Fibroblast of skin of right biceps (primary cell): ENCODE measurements around the gene ZNF207.
"Not testable (repeated sequence)": the region's sequence is repeated elsewhere in the genome, so short reads cannot be mapped to it uniquely, and the experiment has no call there.

Experiments used
- DNase-seq: peaks from one replicate; pipeline ENCODE4 v3.0.0-alpha.2; 2013

Gene ZNF207

DNA sequence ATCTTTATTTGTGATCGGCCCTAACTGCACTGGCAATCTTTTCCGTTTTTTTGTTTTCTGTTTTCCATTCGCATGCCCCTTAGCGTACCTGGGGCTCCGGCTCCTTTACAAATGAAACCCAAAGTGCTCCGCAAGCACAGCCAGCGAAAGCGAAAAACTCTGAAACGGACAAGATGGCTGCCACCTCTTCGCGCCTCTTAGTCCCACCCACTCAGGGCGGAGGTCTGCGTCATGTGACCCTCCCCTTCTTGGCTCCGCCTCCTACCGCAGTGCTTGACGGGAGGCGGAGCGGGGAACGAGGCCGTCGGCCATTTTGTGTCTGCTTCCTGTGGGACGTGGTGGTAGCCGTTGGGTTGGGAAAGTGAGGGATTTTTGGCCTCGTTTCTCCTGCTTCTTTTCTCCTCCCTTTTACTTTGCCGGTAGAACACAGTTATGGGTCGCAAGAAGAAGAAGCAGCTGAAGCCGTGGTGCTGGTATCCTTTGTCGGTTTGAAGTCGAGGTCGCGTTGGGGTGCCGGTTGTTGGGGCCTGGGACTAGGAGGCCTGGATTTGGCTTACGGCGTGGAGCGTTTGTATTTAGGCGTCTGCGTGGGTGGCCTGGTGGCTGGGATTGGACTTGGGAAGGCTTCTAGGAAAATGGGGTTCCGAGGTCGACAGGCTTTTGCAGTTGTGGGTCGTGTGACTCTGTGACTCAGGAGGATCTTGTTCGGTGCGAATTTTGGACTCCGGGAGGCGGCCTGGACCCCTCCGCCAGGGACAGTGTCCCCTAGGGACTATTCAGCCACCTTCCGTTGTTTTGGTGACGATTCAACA is at the start of gene ZNF207:
Gene ZNF207, plus strand, starts transcription at position 304 of the 812 bp plus-strand sequence. Its CDS starts 129 bp downstream, at position 433.
- DNase-seq, result peak; percentile 96

DNA sequence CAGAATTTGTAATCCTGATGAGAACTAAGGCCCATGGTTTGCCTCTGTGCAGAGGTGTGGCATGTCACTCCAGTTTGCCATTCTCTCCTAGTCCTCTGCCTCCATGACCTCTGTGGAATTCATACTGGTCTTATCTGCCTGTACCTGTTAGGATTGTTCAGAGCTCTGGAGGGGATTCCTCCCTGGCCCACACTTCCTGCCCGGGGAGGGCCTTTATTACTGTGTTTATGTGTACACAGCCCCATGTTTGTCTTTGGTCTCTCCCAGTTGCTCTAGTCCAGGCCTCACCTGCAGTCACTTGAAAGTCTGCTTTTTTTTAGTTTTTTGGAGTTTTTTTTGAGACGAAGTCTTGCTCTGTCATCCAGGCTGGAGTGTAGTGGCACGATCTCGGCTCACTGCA is 47.9 kb upstream of the ZNF207 start:
- DNase-seq, result no peak

DNA sequence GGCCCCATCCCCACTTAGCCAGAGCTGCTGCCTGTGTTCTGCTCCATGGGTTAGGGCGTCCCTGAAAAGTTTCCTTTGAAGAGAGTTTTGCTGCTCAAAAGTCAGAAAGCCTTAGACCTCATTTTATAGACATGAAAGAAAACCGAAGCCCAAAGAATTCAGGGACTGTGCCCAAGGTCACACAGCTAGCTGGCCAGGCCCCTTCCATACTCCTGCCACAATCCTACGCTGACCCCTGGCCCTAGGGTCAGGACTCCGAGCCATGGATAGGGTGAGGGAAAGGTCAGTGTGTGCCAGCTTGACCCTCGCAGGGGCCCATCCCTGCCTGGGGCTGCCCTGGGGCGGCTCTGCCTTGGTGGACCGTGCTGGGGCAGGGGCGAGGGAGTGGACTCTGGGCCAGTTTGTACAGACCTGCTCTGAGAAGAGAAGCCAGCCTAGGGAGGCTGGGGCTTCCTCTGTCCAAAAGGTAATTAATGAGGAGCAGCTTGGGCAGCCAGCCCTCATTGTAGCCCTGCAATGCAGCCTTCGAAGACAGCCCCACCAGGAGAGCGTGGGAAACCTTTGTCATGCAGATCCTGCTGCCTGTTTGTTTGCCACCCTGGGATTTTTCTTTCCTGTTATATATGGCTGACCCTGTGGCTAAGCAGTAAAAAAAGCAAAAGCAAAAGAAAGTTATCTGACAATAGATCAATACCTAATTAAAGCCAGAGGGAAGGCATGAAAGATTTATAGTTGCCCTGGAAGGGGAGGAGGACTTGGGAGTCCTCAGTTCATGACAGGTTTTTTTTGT is 46.9 kb upstream of the ZNF207 start:
- no peak for DNase-seq

DNA sequence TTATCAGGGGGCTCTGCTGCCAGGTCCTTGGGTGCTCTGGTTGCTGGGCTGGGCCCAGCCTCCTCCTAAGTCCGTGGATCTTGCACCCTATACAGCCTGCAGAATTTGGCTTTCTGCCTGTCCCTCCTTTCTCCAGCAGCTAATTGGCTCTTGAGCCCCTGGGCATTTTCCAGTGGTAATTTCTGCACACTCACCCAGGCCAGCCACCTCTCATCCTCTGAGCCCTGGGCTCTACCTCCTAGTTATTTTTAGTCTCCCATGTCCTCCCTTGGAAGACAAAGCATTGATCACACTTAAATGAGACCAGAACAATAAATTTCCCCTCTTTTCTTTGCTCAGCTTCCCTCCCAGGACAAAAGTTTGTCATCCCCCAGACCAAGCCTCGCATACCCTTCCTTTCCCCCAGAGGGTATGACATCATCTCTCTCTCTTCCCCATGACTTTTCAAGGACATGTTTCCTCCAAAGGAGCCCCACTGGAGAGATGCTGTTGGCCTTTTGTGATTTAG is 46.1 kb upstream of the ZNF207 start:
- no peak for DNase-seq

DNA sequence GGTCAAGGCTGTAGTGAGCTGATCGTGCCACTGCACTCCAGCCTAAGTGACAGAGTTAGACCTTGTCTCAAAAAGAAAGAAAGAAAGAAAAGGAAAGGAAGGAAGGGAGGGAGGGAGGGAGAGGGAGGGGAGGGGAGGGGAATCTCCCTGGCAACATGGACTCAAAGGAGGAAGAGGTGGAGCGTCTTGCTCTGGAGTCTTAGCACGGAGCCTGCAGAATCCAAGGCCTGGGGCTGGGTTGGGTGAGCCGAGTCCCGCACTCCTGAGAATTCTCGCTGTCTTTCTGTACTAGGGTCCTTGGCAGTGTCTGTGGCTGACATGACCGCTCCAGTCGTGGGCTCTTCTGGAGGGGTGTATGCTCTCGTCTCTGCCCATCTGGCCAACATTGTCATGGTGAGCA is 44.9 kb upstream of the ZNF207 start:
- no peak for DNase-seq

DNA sequence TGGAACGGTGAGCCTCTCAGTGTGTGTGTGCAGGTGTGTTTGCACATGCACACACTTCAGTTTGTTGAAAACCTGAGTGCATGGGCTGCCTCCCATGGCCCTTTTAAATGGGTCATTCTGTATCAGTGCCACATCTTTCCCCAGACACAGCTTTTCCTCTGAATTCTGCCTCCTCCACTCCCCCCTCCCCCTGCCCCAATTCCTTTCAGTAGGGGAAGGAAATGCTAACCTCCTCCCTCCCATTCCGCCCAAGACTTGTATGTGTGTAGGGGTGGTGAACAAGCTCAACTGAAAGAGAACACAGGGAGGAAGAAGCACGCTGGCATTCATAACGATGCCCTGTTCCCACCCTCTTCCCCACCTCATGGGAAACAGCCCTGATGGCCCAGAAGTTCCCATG is 42.3 kb upstream of the ZNF207 start:
- no peak for DNase-seq

DNA sequence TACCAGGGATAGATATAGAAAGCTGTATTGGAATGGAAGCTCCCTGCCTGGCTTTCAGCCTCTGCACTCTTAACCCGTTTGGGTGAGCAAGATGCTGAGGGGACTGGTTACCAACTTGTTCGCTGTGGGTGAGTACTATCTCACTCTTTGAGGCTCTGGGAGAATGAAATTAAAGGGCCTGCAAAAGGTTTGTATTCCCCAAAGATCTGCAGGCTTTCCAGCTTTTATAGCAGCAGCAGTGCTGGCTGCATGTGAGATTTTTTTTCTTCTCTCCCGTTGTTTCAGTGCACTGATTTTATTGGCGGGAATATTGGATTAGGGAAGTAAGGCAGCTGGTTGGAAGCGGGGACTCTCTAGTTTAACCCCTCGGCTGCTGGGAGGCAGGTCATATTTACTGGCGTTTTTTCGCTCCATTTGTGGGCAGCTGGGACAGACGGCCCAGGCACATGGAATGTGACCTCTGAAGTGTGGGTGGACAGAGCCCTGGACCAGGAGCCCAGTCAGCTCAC is 38.9 kb upstream of the ZNF207 start:
- no peak for DNase-seq

DNA sequence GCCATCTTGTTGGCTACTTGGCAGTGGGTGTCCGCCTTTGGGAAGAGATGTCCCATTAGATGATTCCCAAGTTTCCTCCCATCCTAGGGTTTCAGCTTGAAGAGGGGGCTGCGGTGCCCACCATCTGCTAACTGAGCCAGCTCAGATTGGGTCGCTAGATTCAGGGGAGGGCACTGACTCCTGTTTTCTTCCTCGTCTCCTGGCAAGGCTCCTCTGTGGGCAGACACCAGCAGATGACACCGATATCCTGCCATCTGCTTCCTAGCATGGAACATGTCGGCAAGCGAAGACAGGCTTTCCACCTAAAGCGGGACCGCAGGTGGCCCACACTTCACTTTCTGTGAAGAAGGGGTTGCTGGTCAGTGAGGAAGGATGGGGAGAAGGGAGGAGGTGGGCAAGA is 35.3 kb upstream of the ZNF207 start:
- DNase-seq, result no peak

DNA sequence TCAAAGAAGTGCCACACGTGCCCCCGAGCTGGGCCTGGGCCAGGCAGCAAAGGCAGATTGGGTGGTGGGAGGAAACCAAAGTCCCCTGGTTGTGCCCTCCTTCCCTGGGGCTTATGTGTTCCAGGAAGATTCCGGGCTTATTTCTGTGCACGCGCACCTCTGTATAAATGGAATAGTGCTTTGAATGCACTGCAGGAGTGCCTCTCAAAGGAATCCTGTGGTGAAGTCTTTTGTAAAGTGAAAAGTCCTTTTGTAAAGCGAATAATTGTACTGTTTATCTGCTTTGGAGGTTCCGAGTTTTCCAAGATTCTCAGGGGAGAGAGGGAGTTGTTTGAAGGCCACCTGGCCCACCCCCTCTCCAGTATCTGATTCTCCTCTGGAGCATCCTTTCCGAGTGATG is 34.8 kb upstream of the ZNF207 start:
- DNase-seq, result no peak

DNA sequence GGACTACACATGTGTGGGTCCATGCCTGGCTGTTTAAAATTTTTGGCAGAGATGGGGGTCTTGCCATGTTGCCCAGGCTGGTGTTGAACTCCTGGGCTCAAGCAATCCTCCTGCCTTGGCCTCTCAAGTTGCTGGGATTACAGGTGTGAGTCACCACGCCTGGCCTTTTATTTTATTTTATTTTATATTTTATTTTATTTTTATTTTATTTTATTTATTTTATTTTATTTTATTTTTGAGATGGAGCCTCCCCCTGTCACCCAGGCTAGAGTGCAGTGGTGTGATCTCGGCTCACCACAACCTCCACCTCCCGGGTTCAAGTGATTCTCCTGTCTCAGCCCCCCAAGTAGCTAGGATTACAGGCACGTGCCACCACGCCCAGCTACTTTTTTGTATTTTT is 33.3 kb upstream of the ZNF207 start:
- DNase-seq, result not testable (repeated sequence)

DNA sequence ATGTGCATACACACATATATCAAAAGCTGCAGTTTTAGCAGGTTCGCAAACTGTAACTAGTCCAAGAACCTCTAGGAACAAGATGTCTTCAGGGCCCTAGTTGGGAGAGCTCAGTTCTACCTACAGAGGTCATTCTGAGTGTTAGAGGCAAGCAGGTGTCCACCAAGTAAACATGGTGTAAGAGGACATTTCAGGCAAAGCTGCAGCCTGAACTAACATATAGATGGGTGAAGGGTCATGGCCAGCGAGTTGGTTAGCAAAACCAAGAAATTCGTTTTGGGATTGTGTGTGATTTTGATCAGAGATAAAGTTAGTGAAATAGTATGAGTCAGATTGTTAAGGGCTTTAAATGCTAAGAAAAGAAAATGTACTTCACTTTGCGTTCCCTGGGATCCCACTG is 32.6 kb upstream of the ZNF207 start:
- no peak for DNase-seq

DNA sequence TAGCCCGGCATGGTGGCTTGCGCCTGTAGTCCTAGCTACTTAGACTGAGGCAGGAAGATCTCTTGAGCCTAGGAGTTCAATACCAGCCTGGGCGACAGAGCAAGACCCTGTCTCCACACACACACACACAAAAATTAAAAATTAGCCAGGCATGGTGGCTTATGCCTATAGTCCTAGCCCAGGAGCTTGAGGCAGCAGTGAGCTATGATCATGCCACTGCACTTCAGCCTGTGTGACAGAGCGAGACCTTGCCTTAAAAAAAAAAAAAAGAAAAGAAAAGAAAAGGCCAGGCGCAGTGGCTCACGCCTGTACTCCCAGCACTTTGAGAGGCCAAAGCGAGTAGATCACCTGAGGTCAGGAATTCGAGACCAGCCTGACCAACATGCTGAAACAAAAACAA is 31.9 kb upstream of the ZNF207 start:
- no peak for DNase-seq

DNA sequence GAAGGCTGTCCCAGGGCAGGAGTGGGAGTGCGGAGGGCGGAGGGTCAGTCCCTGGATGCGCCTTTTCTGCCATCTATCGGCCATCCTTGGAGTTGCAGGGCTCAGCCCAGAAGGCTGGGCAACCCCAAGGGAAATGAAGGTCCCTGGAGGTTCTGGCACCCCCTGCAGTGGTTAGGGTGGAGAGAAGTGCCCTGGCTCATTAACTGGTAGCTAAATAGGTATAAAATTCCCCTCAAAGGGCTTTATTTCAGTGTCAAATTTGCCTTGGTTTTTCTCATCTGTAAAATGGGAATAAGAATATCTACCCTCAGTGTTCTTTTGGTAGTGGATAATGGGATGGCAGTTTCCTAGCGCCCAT is 30.4 kb upstream of the ZNF207 start:
- peak; percentile 53 for DNase-seq

DNA sequence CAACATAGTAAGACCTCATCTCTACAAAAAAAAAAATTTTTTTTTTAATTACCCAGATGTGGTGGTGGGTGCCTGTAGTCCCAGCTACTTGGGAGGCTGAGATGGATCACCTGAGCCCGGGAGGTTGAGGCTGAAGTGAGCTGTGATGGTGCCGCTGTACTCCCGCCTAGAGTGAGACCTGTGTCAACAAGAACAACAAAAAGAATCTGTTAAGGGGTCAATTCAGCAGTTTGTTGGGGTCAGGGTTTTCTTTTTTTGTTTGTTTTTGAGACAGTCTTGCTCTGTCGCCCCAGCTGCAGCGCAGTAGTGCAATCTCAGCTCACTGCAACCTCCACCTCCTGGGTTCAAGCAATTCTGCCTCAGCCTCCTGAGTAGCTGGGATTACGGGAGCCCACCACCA is 29.9 kb upstream of the ZNF207 start:
- not testable (repeated sequence) for DNase-seq

DNA sequence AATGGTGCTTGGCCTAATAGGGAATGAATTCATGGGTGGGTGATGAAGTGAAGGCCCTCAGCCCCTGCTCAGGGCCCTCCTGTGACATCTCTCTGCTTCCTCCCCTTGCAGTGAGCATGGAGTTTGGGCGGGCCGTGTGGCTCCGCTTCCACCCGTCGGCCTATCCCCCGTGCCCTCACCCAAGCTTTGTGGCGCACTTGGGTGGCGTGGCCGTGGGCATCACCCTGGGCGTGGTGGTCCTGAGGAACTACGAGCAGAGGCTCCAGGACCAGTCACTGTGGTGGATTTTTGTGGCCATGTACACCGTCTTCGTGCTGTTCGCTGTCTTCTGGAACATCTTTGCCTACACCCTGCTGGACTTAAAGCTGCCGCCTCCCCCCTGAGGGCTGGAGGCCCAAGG is 29.1 kb upstream of the ZNF207 start:
- DNase-seq, result no peak

DNA sequence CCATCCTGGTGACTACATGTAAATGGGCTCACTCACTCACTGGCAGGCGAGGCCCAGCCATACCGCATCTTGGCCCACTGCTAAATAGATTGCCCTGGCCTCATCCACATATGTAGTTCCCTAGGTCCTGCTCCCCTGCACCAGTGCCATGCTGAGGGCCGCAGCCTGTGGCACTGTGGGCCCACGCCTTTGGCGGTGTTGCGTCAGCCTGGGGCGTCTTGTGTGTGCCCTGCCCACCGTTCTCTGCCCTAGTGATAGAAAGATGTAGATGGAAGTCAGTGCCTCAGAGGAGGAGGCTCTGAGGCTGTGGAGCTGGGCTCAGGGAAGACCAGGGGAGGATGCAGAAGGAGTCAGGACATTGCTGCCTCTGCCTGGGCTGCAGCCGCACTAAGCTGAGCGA is 26.9 kb upstream of the ZNF207 start:
- no peak for DNase-seq

DNA sequence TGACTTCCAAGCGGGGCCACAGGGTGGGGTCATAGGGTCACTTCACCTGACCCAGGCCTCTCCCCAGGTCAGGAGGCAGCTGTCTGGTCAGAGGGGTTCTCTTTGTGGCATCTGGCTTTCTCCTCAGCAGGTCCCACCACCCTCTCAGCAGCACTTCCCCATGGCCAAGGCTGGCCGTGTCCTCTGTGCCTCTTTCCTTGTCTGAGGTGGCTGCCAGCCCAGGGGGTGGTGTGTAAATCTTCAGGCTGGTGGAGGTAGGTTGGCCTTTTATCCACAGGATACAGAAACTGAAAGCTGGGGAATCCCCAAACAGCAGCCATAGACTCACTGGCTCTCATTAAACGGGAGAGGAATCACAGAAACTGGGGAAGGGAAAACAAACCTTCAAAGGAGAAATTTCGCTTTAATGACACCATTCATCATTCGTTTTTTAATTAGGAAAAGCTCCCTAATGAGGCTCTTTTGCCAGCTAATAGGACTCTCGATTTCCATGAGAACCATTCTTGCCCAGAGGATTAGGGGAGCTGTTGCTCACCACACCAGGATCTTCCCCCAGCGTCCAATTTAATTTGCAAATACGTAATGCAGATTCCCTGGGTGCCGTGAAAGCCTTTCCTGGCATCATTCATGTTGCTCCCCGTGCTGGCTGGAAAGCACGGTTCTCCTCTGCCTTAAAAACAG is 26.0 kb upstream of the ZNF207 start:
- DNase-seq, result no peak

DNA sequence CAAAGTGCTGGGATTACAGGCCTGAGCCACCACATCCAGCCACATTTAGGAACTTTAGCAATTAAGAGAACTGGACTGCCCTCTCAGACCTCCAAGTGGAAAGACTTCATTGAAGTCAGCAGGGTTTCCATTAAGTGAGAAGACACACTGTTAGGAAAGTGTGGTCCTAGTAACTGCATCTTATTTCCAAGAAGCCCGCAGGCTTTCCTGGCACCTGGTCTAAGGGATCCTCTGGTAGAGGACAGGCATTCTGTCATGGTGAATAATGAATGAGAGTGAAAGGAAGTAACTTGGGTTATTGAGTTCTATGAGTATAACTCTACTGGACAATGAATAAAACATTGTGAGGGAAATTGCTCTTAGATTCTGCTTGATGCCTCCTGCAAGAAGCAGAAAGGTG is 22.0 kb upstream of the ZNF207 start:
- DNase-seq, result no peak

DNA sequence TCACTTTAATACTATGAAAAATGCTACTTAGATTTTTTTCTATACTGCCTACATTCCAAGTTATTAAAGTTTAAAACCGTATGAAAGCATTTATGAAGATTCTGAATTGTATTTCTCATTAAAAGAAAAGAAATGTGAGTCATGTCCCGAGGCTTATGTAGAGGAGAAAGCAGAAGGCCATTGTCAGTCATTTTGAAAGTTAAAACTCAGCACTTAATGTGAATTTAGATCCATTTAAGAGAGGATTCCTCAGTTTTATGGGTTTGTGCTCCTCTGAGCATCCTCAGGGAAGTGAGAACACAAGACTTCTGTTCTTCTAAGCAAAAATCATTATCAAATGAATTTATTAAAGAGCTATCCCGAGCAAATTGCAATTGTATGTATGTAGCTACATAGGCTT is 19.8 kb upstream of the ZNF207 start:
- no peak for DNase-seq

DNA sequence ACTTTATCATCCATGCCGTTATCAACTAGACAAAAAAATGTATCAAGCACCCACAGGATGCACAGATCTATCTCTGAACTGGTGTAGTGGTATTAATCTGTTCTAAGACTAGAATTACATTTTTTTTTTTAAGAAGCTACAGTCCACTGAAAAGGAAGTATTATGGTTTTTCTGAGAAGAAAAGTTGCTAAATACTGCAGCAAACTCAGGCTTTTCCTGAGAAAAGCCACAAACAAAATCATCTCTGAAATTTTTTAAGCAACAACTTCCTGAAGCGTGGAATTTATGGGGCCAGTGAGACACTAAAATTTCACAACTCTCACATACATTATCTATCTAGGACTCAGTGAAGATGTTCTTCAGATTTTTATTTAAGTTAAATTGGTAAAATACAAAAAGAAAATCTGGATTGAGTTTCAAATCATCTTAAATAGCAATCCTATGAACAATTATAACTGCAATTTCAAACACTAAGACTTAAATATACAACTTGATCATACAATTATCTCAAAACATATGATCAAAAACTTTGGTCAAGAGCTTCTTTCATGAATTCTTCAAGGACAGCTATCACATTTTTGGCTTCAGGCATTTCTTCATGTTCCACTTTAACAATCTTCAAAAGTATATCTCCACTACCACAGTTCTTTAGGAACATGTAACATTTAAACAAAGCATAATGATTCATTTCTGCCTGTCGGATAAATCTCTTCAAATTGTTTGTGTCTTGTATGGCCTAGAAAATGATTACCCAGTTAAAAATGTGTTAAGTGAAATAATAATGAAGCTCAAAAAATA is 18.5 kb upstream of the ZNF207 start:
- no peak for DNase-seq

DNA sequence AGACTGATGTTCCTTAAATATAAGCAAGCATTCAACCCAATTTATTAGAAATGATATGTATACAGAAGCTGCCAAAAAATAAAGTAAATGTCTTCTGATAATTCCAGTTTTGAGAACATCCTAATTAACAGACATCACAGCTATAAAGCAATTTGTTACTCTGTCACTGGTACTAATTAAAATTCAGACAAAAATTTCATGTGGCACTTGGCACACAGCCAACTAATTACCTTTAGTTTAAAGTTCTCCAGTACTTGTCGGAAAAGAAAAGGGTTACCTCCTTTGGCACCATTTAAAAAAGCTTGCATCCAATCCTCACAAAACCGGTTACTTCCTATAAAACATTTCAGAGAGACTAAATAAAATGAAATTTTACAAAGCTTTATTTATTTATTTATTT is 16.8 kb upstream of the ZNF207 start:
- DNase-seq, result no peak

DNA sequence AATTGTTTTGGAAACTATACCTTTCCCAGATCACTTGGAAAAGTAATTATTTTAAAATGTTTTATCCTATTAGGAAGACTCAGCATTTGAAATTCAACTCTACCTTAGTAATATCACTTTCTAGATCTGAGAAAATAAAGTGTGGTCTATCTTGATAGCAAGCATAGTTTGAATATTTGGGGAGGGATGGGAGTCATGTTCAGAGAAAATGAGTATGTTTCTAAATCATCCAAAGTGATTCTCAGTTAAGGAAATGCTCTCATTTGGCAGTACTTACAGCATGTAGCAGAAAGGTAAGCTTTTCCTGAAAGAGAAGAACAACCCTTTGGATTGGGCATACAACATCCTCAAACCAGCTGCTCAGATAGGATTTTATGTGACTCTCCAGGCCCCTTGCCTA is 14.9 kb upstream of the ZNF207 start:
- DNase-seq, result no peak

DNA sequence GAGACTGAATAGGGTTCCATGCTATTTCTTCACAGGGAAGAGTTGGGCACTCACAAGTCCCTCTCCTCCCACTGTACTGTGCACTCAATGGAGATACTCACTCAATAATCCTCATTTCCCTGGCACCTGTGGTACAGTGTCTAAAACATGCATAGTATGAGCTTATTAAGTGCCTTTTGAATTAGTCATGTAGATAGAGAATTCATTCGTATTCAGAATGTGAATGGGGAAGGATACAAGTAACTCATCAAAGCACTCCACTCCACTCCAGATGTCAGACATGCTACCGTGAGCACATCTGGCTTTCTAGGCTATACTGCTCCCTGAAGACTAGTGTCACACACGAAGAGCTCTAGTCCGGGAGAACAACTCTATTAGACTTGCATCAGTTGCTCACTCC is 14.3 kb upstream of the ZNF207 start:
- DNase-seq, result peak; percentile 78
